Esophagus squamous epithelium (tissue), 5 donors: ENCODE data around the gene CSNK1G1. TPM values are rescaled to one million over a fixed set of nuclear protein-coding genes. Genes with fewer than 3 reads are reported as not detected.
A peak's percentile ranks its signal among the peaks of the same experiment; 100 is the strongest.
"Not testable (repeated sequence)": the region's sequence is repeated elsewhere in the genome, so short reads cannot be mapped to it uniquely, and the experiment has no call there.

Experiments used
- DNase-seq: peaks from one replicate; lab custom pipeline; 2025; lab: John Stamatoyannopoulos, UW
- H3K27ac ChIP-seq, 4 donors: fragments of 200-600 bp; sonication (generic); one replicate each; pipeline ENCODE4 v1.5.1; 2016 to 2019; ENCODE audit warnings: mild to moderate bottlenecking in 1 of 4
- H3K27me3 ChIP-seq, 4 donors: fragments of 200-600 bp; sonication (generic); 1 replicate in 3 of 4; 2 replicates in 1 of 4; pipeline versions ENCODE4 v1.5.1 to v1.6.0; 2017 to 2021; ENCODE audit warnings: antibody characterized with exemption in 1 of 4
- H3K36me3 ChIP-seq, 3 donors: fragments of 200-600 bp; sonication (generic); one replicate each; pipeline ENCODE4 v1.5.1; 2016 to 2019
- H3K4me1 ChIP-seq, 3 donors: fragments of 200-600 bp; sonication (generic); one replicate each; pipeline ENCODE4 v1.5.1; 2017 to 2019
- H3K4me3 ChIP-seq, 4 donors: fragments of 200-600 bp; sonication (generic); 1 replicate in 3 of 4; 2 replicates in 1 of 4; pipeline ENCODE4 v1.5.1; 2016 to 2019; ENCODE audit warnings: mild to moderate bottlenecking in 2 of 4, moderate library complexity in 1 of 4
- H3K9me3 ChIP-seq, 3 donors: fragments of 200-600 bp; sonication (generic); one replicate each; pipeline ENCODE4 v1.5.1; 2016 to 2019
- CTCF ChIP-seq, 6 experiments: fragments of 450-650 bp in 4 of 6; fragments of 200-600 bp in 2 of 6; sonication (generic) in 2 of 6; IDR thresholded peaks; one replicate each; pipeline ENCODE4 v1.5.1; 2016 to 2019; ENCODE audit warnings: antibody characterized with exemption in 6 of 6, mild to moderate bottlenecking in 4 of 6, moderate library complexity in 4 of 6
- POLR2A ChIP-seq, 4 donors: fragments of 450-650 bp; IDR thresholded peaks; one replicate each; pipeline ENCODE4 v1.6.1; 2017; ENCODE audit warnings: antibody characterized with exemption in 4 of 4, mild to moderate bottlenecking in 4 of 4, moderate library complexity in 3 of 4
- WGBS, 2 donors: methylation state at CpG; one replicate each; pipeline ENCODE4 v1.1.5; 2018; 5-methylcytosine and 5-hydroxymethylcytosine counted together
- intact Hi-C: fragments of 100-400 bp; cut with DNase I; formaldehyde crosslinking; loops from one replicate; pipeline ENCODE4 v1.15.0; 2022
- total RNA-seq, 4 donors: library from RNA; depleted of rRNA; stranded (reverse); fragments of >200 nt; gene quantifications; one replicate each; pipeline ENCODE4 v1.1.0, GENCODE V29; 2016
- donor health status: DM: yes; HTN: yes; CAD: no.

The CSNK1G1 gene
- total RNA-seq, 4 donors from 2014 or later, result 15.0 to 21.4 (median 16.8) TPM

GRCh38 chr15:64223882-64224281 lies 132.1 kb downstream of the CSNK1G1 start:
- no peaks in the 10 kb centered on the region for H3K27me3 ChIP-seq
- H3K36me3 ChIP-seq, result no peaks in the 10 kb centered on the region
- H3K27ac ChIP-seq, result peak overlapping the region in 1 of 4 donors; percentile 35
- peaks cover 0 to 20% (median 0%) of the 10 kb centered on the region in 3 donors for H3K4me1 ChIP-seq
- H3K4me3 ChIP-seq, result no peak overlapping the region
- intact Hi-C loops, result no loop called here
- DNase-seq, result no peak
- peaks cover 0 to 5% (median 4%) of the 10 kb centered on the region in 3 donors for H3K9me3 ChIP-seq
- TF ChIP-seq CTCF (IDR thresholded peaks at IDR 0.05), result no peak
- TF ChIP-seq POLR2A (IDR thresholded peaks at IDR 0.05), result no peak

GRCh38 chr15:64222573-64223366 lies 133.2 kb downstream of the CSNK1G1 start:
- no peak for TF ChIP-seq POLR2A (IDR thresholded peaks at IDR 0.05)
- no peak for TF ChIP-seq CTCF (IDR thresholded peaks at IDR 0.05)
- H3K27me3 ChIP-seq, result no peaks in the 10 kb centered on the region
- H3K9me3 ChIP-seq, result peaks cover 0 to 5% (median 4%) of the 10 kb centered on the region in 3 donors
- H3K4me1 ChIP-seq, result peaks cover 0 to 20% (median 0%) of the 10 kb centered on the region in 3 donors
- no peak overlapping the region for H3K4me3 ChIP-seq
- no peak overlapping the region for H3K27ac ChIP-seq
- intact Hi-C loops, result no loop called here
- no peaks in the 10 kb centered on the region for H3K36me3 ChIP-seq
- 78 to 90% methylated on average over 3 of the region's 3 CpGs for whole genome bisulfite sequencing, 2 donors
- DNase-seq, result no peak

GRCh38 chr15:64221911-64222310 lies 134.1 kb downstream of the CSNK1G1 start:
- DNase-seq, intact Hi-C loops, H3K4me3 ChIP-seq: not testable (repeated sequence)

GRCh38 chr15:64217429-64217750 lies 138.6 kb downstream of the CSNK1G1 start:
- intact Hi-C loops, result loop anchor here (10.0 kb wide), 1 partner anchor 137 kb away; the partner anchor contains the start of gene CSNK1G1
- H3K4me1 ChIP-seq, DNase-seq, H3K9me3 ChIP-seq, H3K27ac ChIP-seq, H3K4me3 ChIP-seq, H3K27me3 ChIP-seq: not testable (repeated sequence)
- H3K36me3 ChIP-seq, result peaks cover 0 to 37% (median 7%) of the 10 kb centered on the region in 3 donors
- WGBS, 2 donors, result 84 to 89% methylated on average over 4 to 5 of the region's 5 CpGs

More at GRCh38 chr15:64221911-64222310, 134.1 kb downstream of the CSNK1G1 start:
- peaks cover 0 to 25% (median 0%) of the 10 kb centered on the region in 3 donors for H3K4me1 ChIP-seq
- WGBS, 2 donors, result 63 to 100% methylated on average over 1 of the region's 1 CpG
- not testable (repeated sequence) for H3K9me3 ChIP-seq, H3K36me3 ChIP-seq, H3K27ac ChIP-seq, H3K27me3 ChIP-seq

- Histone ChIP-seq H3K9me3 (no peaks in the 10 kb centered on the region), H3K4me3 (no peak overlapping the region), H3K27me3 (no peaks in the 10 kb centered on the region), H3K27ac (no peak overlapping the region), H3K36me3 (peaks cover 0 to 42% (median 11%) of the 10 kb centered on the region in 3 donors), H3K4me1 (peaks cover 0 to 6% (median 0%) of the 10 kb centered on the region in 3 donors)
- intact Hi-C loops, result loop anchor here (10.0 kb wide), 1 partner anchor 138 kb away; the partner anchor contains the start of gene CSNK1G1
- no peak for TF ChIP-seq CTCF (IDR thresholded peaks at IDR 0.05)
- no peak for TF ChIP-seq POLR2A (IDR thresholded peaks at IDR 0.05)
- 55 to 64% methylated on average over 2 of the region's 2 CpGs for WGBS, 2 donors
- DNase-seq, result no peak
These were observed 139.1 kb downstream of the CSNK1G1 start for GRCh38 chr15:64216730-64217428.

- TF ChIP-seq CTCF (IDR thresholded peaks at IDR 0.05) (no peak), POLR2A (IDR thresholded peaks at IDR 0.05) (no peak)
- Histone ChIP-seq H3K36me3 (peaks cover 0 to 49% (median 11%) of the 10 kb centered on the region in 3 donors), H3K27me3 (no peaks in the 10 kb centered on the region), H3K27ac (no peak overlapping the region), H3K9me3 (no peaks in the 10 kb centered on the region), H3K4me3 (no peak overlapping the region), H3K4me1 (peaks cover 0 to 6% (median 0%) of the 10 kb centered on the region in 3 donors)
- WGBS, 2 donors, result 83 to 92% methylated on average over 3 of the region's 3 CpGs
- no peak for DNase-seq
- intact Hi-C loops, result loop anchor here (10.0 kb wide), 1 partner anchor 139 kb away; the partner anchor contains the start of gene CSNK1G1
These were observed 139.8 kb downstream of the CSNK1G1 start for GRCh38 chr15:64216196-64216595.
